Thyroid gland (tissue), 4 donors: ENCODE results near the gene NUP35. TPM values are rescaled to one million over a fixed set of nuclear protein-coding genes. Genes with fewer than 3 reads are reported as not detected.

ENCODE experiments used
- DNase-seq, 2 donors: peaks; one replicate each; pipeline ENCODE4 v3.0.0-alpha.2; 2019
- H3K27ac ChIP-seq, 3 donors: fragments of 200-600 bp; sonication (generic); 1 replicate in 2 of 3; 2 replicates in 1 of 3; pipeline ENCODE4 v1.5.1; 2016 to 2019; ENCODE audit warnings: mild to moderate bottlenecking in 1 of 3, moderate library complexity in 1 of 3
- H3K27me3 ChIP-seq: fragments of 200-600 bp; sonication (generic); one replicate; pipeline ENCODE4 v1.5.1; 2019
- H3K36me3 ChIP-seq, 2 donors: fragments of 200-600 bp; sonication (generic); one replicate each; pipeline ENCODE4 v1.5.1; 2016 to 2019
- H3K4me1 ChIP-seq, 2 donors: fragments of 200-600 bp; sonication (generic); one replicate each; pipeline ENCODE4 v1.5.1; 2017 to 2019
- H3K4me3 ChIP-seq, 3 donors: fragments of 200-600 bp; sonication (generic); replicated peaks in 1 of 3; 1 replicate in 2 of 3; 2 replicates in 1 of 3; pipeline ENCODE4 v1.5.1; 2016; ENCODE audit warnings: mild to moderate bottlenecking in 1 of 3
- H3K9me3 ChIP-seq: fragments of 200-600 bp; sonication (generic); one replicate; pipeline ENCODE4 v1.5.1; 2017
- POLR2A ChIP-seq, 2 donors: fragments of 450-650 bp; IDR thresholded peaks; one replicate each; pipeline ENCODE4 v1.6.1; 2017; ENCODE audit warnings: antibody characterized with exemption in 2 of 2, mild to moderate bottlenecking in 2 of 2, moderate library complexity in 1 of 2
- WGBS, 2 donors: methylation state at CpG; one replicate each; pipeline ENCODE4 v1.1.5; 2017; 5-methylcytosine and 5-hydroxymethylcytosine counted together
- intact Hi-C: fragments of 100-400 bp; cut with DNase I; formaldehyde crosslinking; loops from one replicate; pipeline ENCODE4 v1.15.1; 2023
- total RNA-seq, 4 donors: library from RNA; depleted of rRNA; stranded (reverse); fragments of >200 nt; gene quantifications; one replicate each; pipeline ENCODE4 v1.2.3, GENCODE V29; 2016
- TF ChIP-seq, protein P1 (sequence below), 6 experiments: fragments of 200-600 bp in 3 of 6; fragments of 450-650 bp in 3 of 6; sonication (generic) in 3 of 6; IDR thresholded peaks; one replicate each; pipeline ENCODE4 v1.5.1; 2016 to 2019; ENCODE audit warnings: antibody characterized with exemption in 6 of 6, mild to moderate bottlenecking in 2 of 6, inconsistent platforms in 1 of 6, moderate library complexity in 1 of 6

NUP35 gene
- total RNA-seq, 4 donors from 2014 or later: 13.7 to 19.1 (median 17.2) TPM

DNA sequence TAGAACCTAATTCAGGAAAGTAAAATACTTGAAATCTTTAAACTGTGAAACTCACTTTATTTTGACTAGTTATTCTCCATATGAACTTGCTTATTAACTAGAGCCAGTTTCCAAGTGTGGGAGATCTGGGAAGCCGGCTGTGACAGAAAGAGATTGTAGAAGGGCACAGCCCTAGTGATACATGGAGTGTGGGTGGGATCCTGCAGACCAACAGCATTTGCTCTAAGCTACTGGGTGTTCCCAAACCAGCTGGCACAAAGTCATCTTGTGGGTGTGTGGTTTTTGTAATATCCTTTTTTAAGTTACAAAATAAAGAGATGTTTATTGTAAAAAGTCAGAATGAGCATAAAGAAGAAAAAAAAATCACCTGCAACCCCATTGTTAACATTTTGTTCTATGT, 42.3 kb upstream of the NUP35 start:
- intact Hi-C loops: no loop called here
- H3K27ac ChIP-seq: no peak overlapping the region
- WGBS, 2 donors: 13 to 25% methylated on average over 1 of the region's 1 CpG

DNA sequence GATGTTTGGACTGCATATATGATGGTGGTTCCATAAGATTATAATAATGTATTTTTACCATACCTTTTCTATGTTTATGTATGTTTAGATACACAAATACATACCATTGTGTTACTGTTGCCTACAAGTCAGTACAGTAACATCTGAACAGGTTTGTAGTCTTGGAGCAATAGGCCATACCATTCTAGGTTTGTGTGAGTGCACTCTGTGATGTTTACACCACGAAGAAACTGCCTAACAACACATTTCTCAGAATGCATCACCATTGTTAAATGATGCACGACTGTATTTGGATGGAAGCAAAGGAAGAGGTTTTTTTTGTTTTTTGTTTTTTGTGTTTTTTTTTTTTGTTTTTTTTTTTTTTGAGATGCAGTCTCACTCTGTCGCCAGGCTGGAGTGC, 36.2 kb upstream of the NUP35 start:
- TF ChIP-seq, protein P1, sequence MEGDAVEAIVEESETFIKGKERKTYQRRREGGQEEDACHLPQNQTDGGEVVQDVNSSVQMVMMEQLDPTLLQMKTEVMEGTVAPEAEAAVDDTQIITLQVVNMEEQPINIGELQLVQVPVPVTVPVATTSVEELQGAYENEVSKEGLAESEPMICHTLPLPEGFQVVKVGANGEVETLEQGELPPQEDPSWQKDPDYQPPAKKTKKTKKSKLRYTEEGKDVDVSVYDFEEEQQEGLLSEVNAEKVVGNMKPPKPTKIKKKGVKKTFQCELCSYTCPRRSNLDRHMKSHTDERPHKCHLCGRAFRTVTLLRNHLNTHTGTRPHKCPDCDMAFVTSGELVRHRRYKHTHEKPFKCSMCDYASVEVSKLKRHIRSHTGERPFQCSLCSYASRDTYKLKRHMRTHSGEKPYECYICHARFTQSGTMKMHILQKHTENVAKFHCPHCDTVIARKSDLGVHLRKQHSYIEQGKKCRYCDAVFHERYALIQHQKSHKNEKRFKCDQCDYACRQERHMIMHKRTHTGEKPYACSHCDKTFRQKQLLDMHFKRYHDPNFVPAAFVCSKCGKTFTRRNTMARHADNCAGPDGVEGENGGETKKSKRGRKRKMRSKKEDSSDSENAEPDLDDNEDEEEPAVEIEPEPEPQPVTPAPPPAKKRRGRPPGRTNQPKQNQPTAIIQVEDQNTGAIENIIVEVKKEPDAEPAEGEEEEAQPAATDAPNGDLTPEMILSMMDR (IDR thresholded peaks at IDR 0.05): no peak
- no peak for TF ChIP-seq POLR2A (IDR thresholded peaks at IDR 0.05)
- H3K4me1 ChIP-seq: no peaks in the 10 kb centered on the region
- H3K9me3 ChIP-seq: no peaks in the 10 kb centered on the region
- H3K27me3 ChIP-seq: no peaks in the 10 kb centered on the region
- DNase-seq: no peak
- H3K36me3 ChIP-seq: no peaks in the 10 kb centered on the region
- no peak overlapping the region for H3K27ac ChIP-seq
- H3K4me3 ChIP-seq: no peak overlapping the region
- WGBS, 2 donors: 78 to 82% methylated on average over 3 of the region's 3 CpGs
- intact Hi-C loops: no loop called here

More for the DNA sequence above, 42.3 kb upstream of the NUP35 start:
- H3K27me3 ChIP-seq: no peaks in the 10 kb centered on the region
- DNase-seq: peak; percentile 39 to 42
- no peak for TF ChIP-seq POLR2A (IDR thresholded peaks at IDR 0.05)
- TF ChIP-seq, protein P1 (IDR thresholded peaks at IDR 0.05): no peak
- no peaks in the 10 kb centered on the region for H3K36me3 ChIP-seq
- no peaks in the 10 kb centered on the region for H3K9me3 ChIP-seq
- peaks cover 0 to 6% of the 10 kb centered on the region in 2 donors for H3K4me1 ChIP-seq
- H3K4me3 ChIP-seq: no peak overlapping the region

DNA sequence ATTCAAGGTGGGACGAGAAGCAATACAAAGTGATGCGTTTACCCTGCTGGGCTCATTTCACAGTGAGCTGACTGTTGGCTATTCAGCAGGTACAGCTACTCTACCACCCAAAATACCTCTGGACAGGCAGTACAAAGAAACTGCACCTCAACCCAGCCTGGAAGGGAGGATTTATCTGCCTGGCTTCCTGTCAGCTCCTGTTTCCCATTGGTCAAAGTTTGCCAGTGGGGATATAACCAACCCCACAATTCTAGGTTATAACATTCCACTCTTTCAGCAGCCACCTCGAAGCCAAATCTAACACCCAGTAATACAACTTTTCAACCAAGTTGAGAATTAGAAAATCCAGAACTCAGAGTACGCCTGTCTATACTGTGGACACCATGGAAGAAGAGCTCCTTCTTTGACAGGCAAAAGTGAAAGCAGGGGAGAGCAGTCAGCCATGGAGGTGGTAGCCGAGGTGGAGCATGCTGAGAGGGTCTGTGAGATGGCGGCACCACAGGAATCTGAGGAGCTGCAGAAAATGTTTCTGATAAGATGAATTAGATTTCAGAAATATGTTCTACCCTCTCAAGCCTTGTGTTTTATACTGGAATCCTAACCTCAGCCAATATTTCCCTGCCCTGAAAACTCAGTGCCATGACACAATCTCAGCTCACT, 34.9 kb upstream of the NUP35 start:
- DNase-seq: no peak
- no peak overlapping the region for H3K27ac ChIP-seq

GRCh38 chr2:183091318-183091953, 32.8 kb upstream of the NUP35 start:
- Histone ChIP-seq H3K4me3 (no peak overlapping the region), H3K9me3 (no peaks in the 10 kb centered on the region), H3K27me3 (no peaks in the 10 kb centered on the region), H3K27ac (no peak overlapping the region), H3K4me1 (no peaks in the 10 kb centered on the region), H3K36me3 (no peaks in the 10 kb centered on the region)
- no peak for DNase-seq
- 94% methylated on average over 7 of the region's 7 CpGs for WGBS, 2 donors
- TF ChIP-seq, protein P1 (IDR thresholded peaks at IDR 0.05): no peak
- TF ChIP-seq POLR2A (IDR thresholded peaks at IDR 0.05): no peak
- intact Hi-C loops: no loop called here

More for the DNA sequence above, 34.9 kb upstream of the NUP35 start:
- Histone ChIP-seq H3K9me3 (no peaks in the 10 kb centered on the region), H3K4me3 (no peak overlapping the region), H3K36me3 (no peaks in the 10 kb centered on the region), H3K4me1 (no peaks in the 10 kb centered on the region), H3K27me3 (no peaks in the 10 kb centered on the region)
- TF ChIP-seq, protein P1 (IDR thresholded peaks at IDR 0.05): no peak
- no peak for TF ChIP-seq POLR2A (IDR thresholded peaks at IDR 0.05)
- intact Hi-C loops: no loop called here
- WGBS, 2 donors: 88 to 92% methylated on average over 6 of the region's 6 CpGs

DNA sequence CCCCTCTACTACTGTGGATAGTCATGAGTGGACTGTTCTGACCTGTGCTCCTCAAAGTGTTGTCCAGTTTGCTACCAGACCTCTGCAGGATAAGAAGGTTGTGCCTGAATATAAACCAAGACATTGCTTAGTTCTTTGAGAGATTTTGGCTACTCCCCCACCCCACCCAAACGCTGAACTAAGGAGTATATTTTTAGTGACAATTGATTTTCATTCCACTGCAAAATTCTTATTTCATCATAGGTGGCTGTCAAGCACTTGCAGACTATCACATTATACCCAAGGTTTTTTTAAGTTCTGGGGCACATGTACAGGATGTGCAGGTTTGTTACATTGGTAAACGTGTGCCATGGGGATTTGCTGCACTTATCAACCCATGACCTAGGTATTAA, 32.3 kb upstream of the NUP35 start:
- no peak overlapping the region for H3K27ac ChIP-seq
- H3K27me3 ChIP-seq: no peaks in the 10 kb centered on the region
- no peaks in the 10 kb centered on the region for H3K9me3 ChIP-seq
- no peaks in the 10 kb centered on the region for H3K4me1 ChIP-seq
- no peaks in the 10 kb centered on the region for H3K36me3 ChIP-seq
- DNase-seq: no peak
- intact Hi-C loops: no loop called here
- 93 to 94% methylated on average over 2 of the region's 2 CpGs for WGBS, 2 donors
- no peak overlapping the region for H3K4me3 ChIP-seq
- TF ChIP-seq, protein P1 (IDR thresholded peaks at IDR 0.05): no peak
- no peak for TF ChIP-seq POLR2A (IDR thresholded peaks at IDR 0.05)
